Lower leg skin (tissue), 4 donors: ENCODE data around the gene RERE. TPM values are rescaled to one million over a fixed set of nuclear protein-coding genes. Genes with fewer than 3 reads are reported as not detected.

ENCODE experiments used
- DNase-seq, 2 donors: peaks; one replicate each; pipeline ENCODE4 v3.0.0-alpha.2; 2019; ENCODE audit warnings: low spot score in 2 of 2
- H3K4me3 ChIP-seq: fragments of 200-600 bp; sonication (generic); 2 replicates; pipeline ENCODE4 v1.5.1; 2017; ENCODE audit warnings: mild to moderate bottlenecking, low read depth; ENCODE audit not compliant: poor library complexity, severe bottlenecking
- CTCF ChIP-seq, 3 donors: fragments of 450-650 bp; IDR thresholded peaks; one replicate each; pipeline ENCODE4 v1.5.1; 2016; ENCODE audit warnings: antibody characterized with exemption in 3 of 3, mild to moderate bottlenecking in 3 of 3, moderate library complexity in 2 of 3
- POLR2A ChIP-seq, 2 donors: fragments of 450-650 bp; IDR thresholded peaks; one replicate each; pipeline ENCODE4 v1.6.1; 2016 to 2017; ENCODE audit warnings: antibody characterized with exemption in 2 of 2, mild to moderate bottlenecking in 1 of 2, moderate library complexity in 1 of 2
- WGBS, 2 donors: methylation state at CpG; one replicate each; pipeline ENCODE4 v1.1.5; 2018; 5-methylcytosine and 5-hydroxymethylcytosine counted together
- intact Hi-C: fragments of 100-400 bp; cut with DNase I; formaldehyde crosslinking; loops from one replicate; pipeline ENCODE4 v1.15.0; 2023; ENCODE audit warnings: low total_unique reads
- total RNA-seq, 4 donors: library from RNA; depleted of rRNA; stranded (reverse); fragments of >200 nt; gene quantifications; one replicate each; pipeline ENCODE4 v1.1.0, GENCODE V29; 2016

RERE gene
- total RNA-seq, 4 donors from 2014 or later, result 41.0 to 84.9 (median 76.8) TPM

- no peak for DNase-seq
- no peak for TF ChIP-seq POLR2A (IDR thresholded peaks at IDR 0.05)
- intact Hi-C loops, result loop anchor here (10.0 kb wide), 1 partner anchor 163 kb away; no protein-coding TSS in a partner anchor
- H3K4me3 ChIP-seq, result no peak overlapping the region
- 92 to 96% methylated on average over 13 of the region's 13 CpGs for WGBS, 2 donors
Measured at GRCh38 chr1:8402109-8402710, 415.2 kb downstream of the RERE start.

- DNase-seq, result no peak
- WGBS, 2 donors, result 92 to 93% methylated on average over 5 of the region's 5 CpGs
- intact Hi-C loops, result no loop called here
- H3K4me3 ChIP-seq, result no peak overlapping the region
- TF ChIP-seq CTCF (IDR thresholded peaks at IDR 0.05) (no peak), POLR2A (IDR thresholded peaks at IDR 0.05) (no peak)
Measured at GRCh38 chr1:8398677-8399076, 418.8 kb downstream of the RERE start.

GRCh38 chr1:8398086-8398485 lies 419.4 kb downstream of the RERE start:
- intact Hi-C loops, result no loop called here
- TF ChIP-seq CTCF (IDR thresholded peaks at IDR 0.05) (no peak), POLR2A (IDR thresholded peaks at IDR 0.05) (no peak)
- WGBS, 2 donors, result 98 to 99% methylated on average over 2 of the region's 2 CpGs
- H3K4me3 ChIP-seq, result no peak overlapping the region
- DNase-seq, result no peak

- H3K4me3 ChIP-seq, result no peak overlapping the region
- WGBS, 2 donors, result 42 to 45% methylated on average over 2 of the region's 2 CpGs
- TF ChIP-seq CTCF (IDR thresholded peaks at IDR 0.05) (no peak), POLR2A (IDR thresholded peaks at IDR 0.05) (no peak)
- no peak for DNase-seq
- intact Hi-C loops, result no loop called here
Measured at GRCh38 chr1:8397511-8397910, 419.9 kb downstream of the RERE start.

GRCh38 chr1:8396786-8397406 lies 420.5 kb downstream of the RERE start:
- 37 to 44% methylated on average over 4 of the region's 4 CpGs for WGBS, 2 donors
- no peak overlapping the region for H3K4me3 ChIP-seq
- peak in 1 of 2 donors; percentile 71 for DNase-seq
- TF ChIP-seq CTCF (IDR thresholded peaks at IDR 0.05) (no peak), POLR2A (IDR thresholded peaks at IDR 0.05) (no peak)
- intact Hi-C loops, result no loop called here

- intact Hi-C loops, result no loop called here
- TF ChIP-seq POLR2A (IDR thresholded peaks at IDR 0.05) (no peak), CTCF (IDR thresholded peaks at IDR 0.05) (no peak)
- H3K4me3 ChIP-seq, result no peak overlapping the region
- 55 to 63% methylated on average over 8 of the region's 8 CpGs for WGBS, 2 donors
- no peak for DNase-seq
Measured at GRCh38 chr1:8396083-8396785, 421.2 kb downstream of the RERE start.
